ENCODE measurements around the gene GOLGA1.
A peak's percentile ranks its signal among the peaks of the same experiment; 100 is the strongest.
"Not testable (repeated sequence)": the region's sequence is repeated elsewhere in the genome, so short reads cannot be mapped to it uniquely, and the experiment has no call there.

The GOLGA1 gene

DNA sequence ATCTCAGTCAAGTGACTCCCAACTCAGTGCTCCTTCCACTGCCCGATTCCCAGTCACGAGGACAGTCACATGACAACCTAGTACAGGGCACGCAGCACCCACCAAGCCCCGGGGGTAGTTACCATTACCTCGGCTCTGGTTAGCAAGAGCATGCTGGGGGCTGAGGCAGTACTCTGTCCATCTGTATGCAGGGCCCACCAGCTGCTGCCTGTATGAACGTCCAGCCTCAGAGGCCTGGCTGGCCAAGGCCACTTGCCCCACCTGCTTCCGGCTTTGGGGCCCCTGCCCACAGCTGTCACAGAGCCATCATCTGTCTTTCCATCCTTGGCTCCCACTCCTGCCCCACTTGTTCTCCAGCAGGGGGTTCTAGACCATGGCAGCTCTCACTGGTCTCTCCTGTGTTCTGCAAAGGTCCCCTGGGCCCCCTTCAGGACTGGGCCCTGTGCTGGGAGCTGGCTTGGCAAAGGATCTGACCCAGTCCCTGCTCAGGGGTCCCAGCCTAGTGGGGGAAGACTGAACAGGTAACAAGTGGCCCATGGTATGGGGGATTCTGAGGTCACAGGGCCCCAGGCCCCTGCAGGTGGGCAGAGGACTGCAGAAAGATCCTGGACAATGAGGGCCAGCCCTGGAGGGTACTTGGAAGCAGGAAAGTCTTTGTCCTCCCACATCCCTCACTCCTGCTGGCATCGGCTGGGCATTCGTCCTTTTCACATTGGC lies 82.4 kb downstream of the GOLGA1 start:
- DNase-seq: no peak

DNA sequence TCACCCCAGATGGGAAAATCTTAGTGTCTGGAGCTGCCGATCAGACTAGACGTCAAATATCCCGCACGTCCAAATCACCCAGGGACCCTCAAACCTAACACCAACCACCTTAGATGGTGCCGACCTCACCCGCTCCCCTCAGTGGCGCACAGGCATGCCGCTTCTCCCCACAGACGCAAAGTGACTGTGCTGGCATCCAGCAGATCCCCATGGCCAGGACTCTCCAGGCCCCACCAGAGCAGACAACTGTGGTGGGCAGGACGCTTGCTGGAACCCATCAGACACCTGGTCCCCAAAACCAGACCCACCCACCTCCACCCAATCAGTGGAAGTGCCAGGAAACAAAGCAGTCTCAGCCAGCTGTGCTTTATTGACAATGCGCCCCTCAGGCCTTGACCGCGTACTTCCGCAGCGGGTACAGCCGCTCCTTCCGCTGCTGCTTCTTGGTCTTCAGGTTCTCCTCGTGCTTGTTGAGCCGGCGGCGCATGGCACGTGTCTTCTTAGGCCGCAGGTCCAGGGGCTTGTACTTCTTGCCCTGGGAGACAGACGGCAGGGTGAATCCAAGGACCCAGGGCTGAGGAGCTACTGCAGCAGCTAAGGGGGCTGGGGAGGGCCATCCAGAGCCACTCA lies 83.2 kb downstream of the GOLGA1 start:
- DNase-seq: no peak

DNA sequence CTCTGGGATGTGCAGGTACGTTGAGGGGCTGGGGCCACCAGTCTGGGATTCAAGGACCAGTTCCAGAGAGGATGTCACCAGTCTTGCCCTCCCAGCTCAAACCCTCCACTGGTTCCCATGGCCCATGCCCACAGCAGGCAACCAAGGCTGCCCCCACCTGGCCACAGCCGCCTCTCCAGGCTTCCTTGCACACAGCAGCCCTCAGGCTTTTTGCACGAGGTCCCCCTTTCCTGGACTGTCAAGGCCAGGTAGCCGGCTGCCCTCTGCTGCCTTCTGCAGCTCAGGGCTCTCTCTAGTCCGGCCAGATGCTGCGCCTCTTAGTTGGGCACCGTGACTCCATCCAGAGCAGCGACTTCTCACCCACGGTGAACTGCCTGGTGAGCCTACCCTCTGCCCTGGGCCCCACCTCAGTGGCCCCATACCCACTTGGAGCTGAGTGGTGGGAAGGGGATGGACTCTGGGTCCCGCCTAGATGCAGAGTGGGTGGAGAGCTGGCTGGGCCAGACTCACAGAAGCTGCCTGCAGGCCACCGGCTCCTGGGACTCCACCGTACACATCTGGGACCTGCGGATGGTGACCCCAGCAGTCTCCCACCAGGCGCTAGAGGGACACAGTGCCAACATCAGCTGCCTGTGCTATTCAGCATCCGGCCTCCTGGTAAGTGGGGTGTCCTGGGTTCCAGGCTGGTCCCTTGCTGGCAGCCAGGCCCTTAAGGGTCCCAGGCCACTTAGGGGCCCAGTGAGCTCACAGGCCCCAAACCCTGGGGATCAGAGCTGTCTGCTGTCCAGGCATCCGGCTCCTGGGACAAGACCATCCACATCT lies 84.7 kb downstream of the GOLGA1 start:
- DNase-seq: no peak

DNA sequence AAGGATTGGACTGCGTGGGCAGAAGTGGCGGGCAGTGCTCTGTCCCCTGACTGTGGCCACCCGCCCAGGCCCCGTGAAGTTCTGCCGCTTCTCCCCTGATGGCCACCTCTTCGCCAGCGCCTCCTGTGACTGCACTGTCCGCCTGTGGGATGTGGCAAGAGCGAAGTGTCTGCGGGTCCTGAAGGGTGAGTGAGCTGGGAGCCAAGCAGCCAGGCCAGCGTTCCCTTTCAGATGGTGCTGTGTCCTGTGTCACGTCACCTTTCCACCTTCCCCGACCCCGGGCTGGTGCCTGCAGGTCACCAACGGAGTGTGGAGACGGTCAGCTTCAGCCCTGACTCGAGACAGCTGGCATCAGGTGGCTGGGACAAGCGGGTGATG lies 85.3 kb downstream of the GOLGA1 start:
- DNase-seq: no peak

- no peak for DNase-seq
Measured at GRCh38 chr9:124854822-124855221, 86.1 kb downstream of the GOLGA1 start.

DNA sequence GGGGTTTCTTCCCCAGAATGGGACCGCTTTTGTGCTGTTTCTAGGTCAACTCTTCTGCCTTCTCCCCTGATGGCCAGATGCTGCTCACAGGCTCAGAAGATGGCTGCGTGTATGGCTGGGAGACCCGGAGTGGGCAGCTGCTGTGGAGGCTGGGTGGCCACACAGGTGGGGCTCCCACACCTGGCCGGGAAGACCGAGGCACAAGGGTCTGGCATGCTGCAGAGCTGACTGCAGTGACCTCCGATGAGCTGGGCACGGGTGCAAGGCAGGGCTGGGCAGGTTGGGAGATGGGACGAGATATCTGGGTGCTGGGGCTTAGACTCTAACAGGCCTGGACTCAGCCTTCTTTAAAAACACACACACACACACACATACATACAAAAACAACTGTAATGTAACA lies 86.7 kb downstream of the GOLGA1 start:
- no peak for DNase-seq

- DNase-seq: peak in 1 of 14 donors; percentile 38
Measured at GRCh38 chr9:124853605-124854143, 87.2 kb downstream of the GOLGA1 start.

GRCh38 chr9:124852829-124853531 lies 87.9 kb downstream of the GOLGA1 start, which contains the start of gene WDR38:
Gene WDR38, plus strand, starts transcription at chr9:124853460. Its CDS starts 72 bp downstream, at chr9:124853532.
- peak in 13 of 14 donors; percentile 22 to 83 (median 54) for DNase-seq

GRCh38 chr9:124852121-124852828 lies 88.6 kb downstream of the GOLGA1 start:
- no peak for DNase-seq

DNA sequence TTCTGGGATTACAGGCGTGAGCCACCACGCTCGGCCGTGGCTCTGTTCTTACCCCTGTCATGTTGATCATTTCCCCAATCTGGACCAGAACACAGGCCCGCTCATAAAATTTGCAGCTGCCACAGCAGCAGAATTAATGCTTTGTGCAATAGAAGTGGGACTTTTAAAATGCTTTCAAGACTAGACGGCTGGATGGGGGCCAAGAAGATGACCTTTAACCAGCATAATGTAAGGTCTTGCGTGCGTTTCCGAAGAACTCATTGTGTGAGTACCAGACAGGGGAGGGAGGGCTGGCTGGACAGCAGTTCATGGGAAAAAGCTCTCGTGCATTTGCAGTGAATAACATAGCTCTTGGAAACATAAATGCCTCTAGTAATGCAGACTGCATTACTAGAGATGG lies 91.1 kb downstream of the GOLGA1 start:
- DNase-seq: no peak

DNA sequence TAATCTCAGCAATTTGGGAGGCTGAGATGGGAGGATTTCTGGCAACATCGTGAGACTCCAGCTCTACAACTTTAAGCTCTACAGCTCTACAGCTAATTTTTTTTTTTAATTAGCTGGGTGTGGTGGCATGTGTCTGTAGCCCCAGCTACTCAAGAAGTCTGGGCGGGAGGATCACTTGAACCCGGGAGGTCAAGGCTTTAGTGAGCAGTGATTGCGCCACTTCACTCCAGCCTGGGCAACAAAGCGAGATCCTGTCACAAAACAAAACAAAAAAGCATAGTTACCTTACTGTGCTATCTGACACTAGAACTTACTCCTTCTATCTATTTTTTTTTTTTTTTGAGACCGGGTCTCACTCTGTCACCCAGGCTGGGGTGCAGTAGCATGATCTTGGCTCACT lies 93.9 kb downstream of the GOLGA1 start:
- DNase-seq: no peak

DNA sequence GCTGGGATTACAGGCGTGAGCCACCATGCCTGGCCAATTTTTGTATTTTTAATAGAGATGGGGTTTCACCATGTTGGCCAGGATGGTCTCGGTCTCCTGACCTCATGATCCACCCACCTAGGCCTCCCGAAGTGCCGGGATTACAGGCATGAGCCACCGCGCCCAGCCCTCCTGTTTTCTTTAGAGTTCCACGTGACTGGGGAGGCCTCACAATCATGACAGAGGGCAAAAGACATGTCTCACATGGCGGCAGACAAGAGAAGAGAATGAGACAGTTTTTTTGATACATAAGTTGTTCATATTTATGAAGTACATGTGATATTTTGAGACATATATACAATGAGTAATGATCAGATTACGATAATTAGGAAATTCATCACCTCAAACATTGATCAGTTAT lies 94.4 kb downstream of the GOLGA1 start:
- not testable (repeated sequence) for DNase-seq

- DNase-seq: no peak
Measured at GRCh38 chr9:124844291-124844690, 96.6 kb downstream of the GOLGA1 start.

DNA sequence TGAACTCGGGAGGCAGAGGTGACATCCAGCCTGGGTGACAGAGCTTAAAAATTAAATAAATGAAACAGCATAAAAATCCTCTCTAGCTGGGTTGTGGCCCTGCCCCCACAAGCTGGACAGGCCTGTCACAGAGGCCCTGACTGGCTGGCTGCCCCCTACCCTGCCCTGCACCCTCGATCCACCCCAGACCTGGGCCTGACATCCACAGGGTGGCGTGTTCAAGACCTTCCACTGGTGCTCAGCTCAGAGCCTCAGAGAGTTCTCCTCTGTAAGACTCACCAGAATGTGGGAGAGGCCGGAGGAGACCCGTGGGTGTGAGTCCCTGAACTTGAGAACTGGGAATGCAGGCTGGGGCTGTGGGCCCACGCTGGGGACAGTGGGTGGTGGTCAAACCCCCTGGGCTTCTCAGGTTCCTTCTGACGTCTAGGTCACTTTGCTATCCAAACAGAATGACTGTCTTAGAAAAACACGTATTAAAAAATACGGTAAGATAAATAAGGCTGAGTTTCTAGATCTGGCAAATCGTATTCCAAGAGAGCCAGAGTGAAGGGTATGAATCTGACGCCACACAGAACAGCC lies 97.3 kb downstream of the GOLGA1 start:
- DNase-seq: no peak

GRCh38 chr9:124841075-124841821 lies 99.6 kb downstream of the GOLGA1 start:
- DNase-seq: no peak

- DNase-seq: no peak
Measured at GRCh38 chr9:124840300-124840833, 100.5 kb downstream of the GOLGA1 start.

GRCh38 chr9:124839612-124840299 lies 101.1 kb downstream of the GOLGA1 start:
- DNase-seq: no peak

DNA sequence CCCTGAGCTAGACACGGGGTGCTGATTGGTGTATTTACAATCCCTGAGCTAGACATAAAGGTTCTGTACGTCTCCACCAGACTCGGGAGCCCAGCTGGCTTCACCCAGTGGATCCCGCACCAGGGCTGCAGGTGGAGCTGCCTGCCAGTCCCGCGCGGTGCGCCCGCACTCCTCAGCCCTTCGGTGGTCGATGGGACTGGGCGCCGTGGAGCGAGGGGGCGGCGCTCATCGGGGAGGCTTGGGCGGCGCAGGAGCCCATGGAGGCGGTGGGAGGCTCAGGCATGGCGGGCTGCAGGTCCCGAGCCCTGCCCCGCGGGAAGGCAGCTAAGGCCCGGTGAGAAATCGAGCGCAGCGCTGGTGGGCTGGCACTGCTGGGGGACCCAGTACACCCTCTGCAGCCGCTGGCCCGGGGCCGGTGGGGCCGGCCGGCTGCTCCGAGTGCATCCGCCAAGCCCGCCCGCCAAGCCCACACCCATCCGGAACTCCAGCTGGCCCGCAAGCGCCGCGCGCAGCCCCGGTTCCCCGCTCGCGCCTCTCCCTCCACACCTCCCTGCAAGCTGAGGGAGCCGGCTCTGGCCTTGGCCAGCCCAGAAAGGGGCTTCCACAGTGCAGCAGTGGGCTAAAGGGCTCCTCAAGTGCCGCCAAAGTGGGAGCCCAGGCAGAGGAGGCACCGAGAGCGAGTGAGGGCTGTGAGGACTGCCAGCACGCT lies 102.2 kb downstream of the GOLGA1 start:
- not testable (repeated sequence) for DNase-seq

DNA sequence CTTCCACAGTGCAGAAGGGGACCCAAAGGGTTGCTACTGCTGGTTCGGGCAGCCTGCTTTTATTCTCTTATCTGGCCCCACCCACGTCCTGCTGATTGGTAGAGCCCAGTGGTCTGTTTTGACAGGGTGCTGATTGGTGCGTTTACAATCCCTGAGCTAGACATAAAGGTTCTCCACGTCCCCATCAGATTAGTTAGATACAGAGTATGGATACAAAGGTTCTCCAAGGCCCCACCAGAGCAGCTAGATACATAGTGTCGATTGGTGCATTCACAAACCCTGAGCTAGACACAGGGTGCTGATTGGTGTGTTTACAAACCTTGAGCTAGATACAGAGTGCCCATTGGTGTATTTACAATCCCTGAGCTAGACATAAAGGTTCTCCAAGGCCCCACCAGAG lies 102.8 kb downstream of the GOLGA1 start:
- not testable (repeated sequence) for DNase-seq

All from C1 segment of cervical spinal cord (tissue), 14 donors.